Measurements from ENCODE around the gene CCDC122.

GRCh38 chr13:43822969-43823368, 56.6 kb downstream of the CCDC122 start:
- no peak for TF ChIP-seq POLR2A (IDR thresholded peaks at IDR 0.05)
- no peak for TF ChIP-seq CTCF (IDR thresholded peaks at IDR 0.05)

All from body of pancreas (tissue), 4 donors.